SK-N-SH (cell line): ENCODE results near the gene EXOC7. TPM values are rescaled to one million over a fixed set of nuclear protein-coding genes. Genes with fewer than 3 reads are reported as not detected.
A peak's percentile ranks its signal among the peaks of the same experiment; 100 is the strongest.

Experiments used
- CTCF ChIA-PET: fragments of 300-600, 350-600 bp; formaldehyde crosslinking; extraction: SDS; loops from one replicate; lab custom pipeline; 2021; lab: Yijun Ruan, JAX
- POLR2A ChIA-PET: fragments of 350-600 bp; sonication (Branson Sonifier 250); formaldehyde crosslinking; extraction: SDS; loops from one replicate; lab custom pipeline; 2020; ENCODE audit warnings: antibody characterized with exemption, inconsistent platforms; lab: Yijun Ruan, JAX
- DNase-seq: peaks from one replicate; pipeline ENCODE4 v3.0.0; 2012
- H2AFZ ChIP-seq: fragments of 200-600 bp; sonication (generic); 2 replicates; pipeline ENCODE4 v1.8.1; 2016; ENCODE audit warnings: antibody characterized with exemption, mild to moderate bottlenecking, low read depth
- H3F3A ChIP-seq: fragments of 200-600 bp; sonication (generic); replicated peaks from 2 replicates; pipeline ENCODE3; 2016; ENCODE audit warnings: antibody characterized with exemption, mild to moderate bottlenecking; ENCODE audit not compliant: insufficient read depth
- H3K27ac ChIP-seq, 2 experiments: fragments of 200-500 bp in 1 of 2; fragments of 200-600 bp in 1 of 2; sonication (Bioruptor generic) in 1 of 2; sonication (generic), shearing (Covaris generic) in 1 of 2; 2 replicates each; pipeline versions ENCODE4 v1.5.1 to v1.6.1; 2014 to 2016; ENCODE audit warnings: low read depth in 2 of 2, inconsistent platforms in 1 of 2, low read length in 1 of 2, mild to moderate bottlenecking in 1 of 2, mixed read lengths in 1 of 2
- H3K27me3 ChIP-seq: fragments of 200-600 bp; sonication (generic), shearing (Covaris generic); 2 replicates; pipeline ENCODE4 v1.6.1; 2016; ENCODE audit warnings: mixed run types; ENCODE audit not compliant: insufficient read depth
- H3K36me3 ChIP-seq, 2 experiments: fragments of 200-500 bp in 1 of 2; fragments of 200-600 bp in 1 of 2; sonication (Bioruptor generic) in 1 of 2; sonication (generic) in 1 of 2; replicated peaks in 1 of 2; 2 replicates each; pipeline versions ENCODE3 to v1.5.1; 2014 to 2016; ENCODE audit warnings: low read length in 1 of 2, mild to moderate bottlenecking in 1 of 2; ENCODE audit not compliant: insufficient read depth in 2 of 2, control insufficient read depth in 1 of 2
- H3K4me1 ChIP-seq, 2 experiments: fragments of 200-500 bp in 1 of 2; fragments of 200-600 bp in 1 of 2; sonication (Bioruptor generic) in 1 of 2; sonication (generic), shearing (Covaris generic) in 1 of 2; 2 replicates each; pipeline versions ENCODE4 v1.5.1 to v1.6.1; 2014 to 2016; ENCODE audit warnings: low read depth in 1 of 2, low read length in 1 of 2, mixed run types in 1 of 2; ENCODE audit not compliant: insufficient read depth in 2 of 2, control insufficient read depth in 1 of 2
- H3K4me2 ChIP-seq: fragments of 200-600 bp; sonication (generic), shearing (Covaris generic); 2 replicates; pipeline ENCODE4 v1.6.1; 2017; ENCODE audit warnings: mixed run types
- H3K4me3 ChIP-seq, 2 experiments: fragments of 200-500 bp in 1 of 2; fragments of 200-600 bp in 1 of 2; sonication (Bioruptor generic) in 1 of 2; sonication (generic), shearing (Covaris generic) in 1 of 2; 2 replicates each; pipeline versions ENCODE4 v1.5.1 to v1.8.1; 2014 to 2016; ENCODE audit warnings: low read depth in 2 of 2, inconsistent platforms in 1 of 2, low read length in 1 of 2, mild to moderate bottlenecking in 1 of 2, mixed read lengths in 1 of 2, moderate library complexity in 1 of 2
- H3K79me2 ChIP-seq: fragments of 200-600 bp; sonication (generic); 2 replicates; pipeline ENCODE4 v1.8.1; 2017; ENCODE audit warnings: mild to moderate bottlenecking; ENCODE audit not compliant: insufficient read depth
- H3K9ac ChIP-seq: fragments of 200-600 bp; sonication (generic); 2 replicates; pipeline ENCODE4 v1.6.1; 2017; ENCODE audit warnings: mixed run types
- H3K9me2 ChIP-seq: fragments of 200-600 bp; sonication (generic); 2 replicates; pipeline ENCODE4 v1.6.1; 2017; ENCODE audit warnings: mixed run types
- H3K9me3 ChIP-seq: fragments of 200-600 bp; sonication (generic); 2 replicates; pipeline ENCODE4 v1.6.1; 2017; ENCODE audit warnings: mixed run types, mild to moderate bottlenecking, moderate library complexity
- H4K20me1 ChIP-seq: fragments of 200-600 bp; sonication (generic); 2 replicates; pipeline ENCODE4 v1.6.1; 2017; ENCODE audit warnings: mild to moderate bottlenecking, mixed run types; ENCODE audit not compliant: insufficient read depth
- CHD2 ChIP-seq: fragments of 150-350 bp; IDR thresholded peaks from 2 replicates; pipeline ENCODE4 v1.6.1; 2018; ENCODE audit warnings: low read length; ENCODE audit not compliant: partially characterized antibody
- CTCF ChIP-seq: fragments of 200-600 bp; sonication (generic); IDR thresholded peaks from 2 replicates; pipeline ENCODE4 v1.6.1; 2017; ENCODE audit warnings: antibody characterized with exemption, mild to moderate bottlenecking, moderate library complexity
- EP300 ChIP-seq, 2 experiments: IDR thresholded peaks; 2 replicates each; pipeline versions ENCODE4 v1.4.0 to v1.6.1; 2012; ENCODE audit warnings: borderline replicate concordance in 1 of 2, low read depth in 1 of 2, low read length in 1 of 2
- EZH2phosphoT487 ChIP-seq: fragments of 200-600 bp; sonication (generic); IDR thresholded peaks from 2 replicates; pipeline ENCODE4 v1.6.1; 2017; ENCODE audit warnings: low read depth, mixed run types, mild to moderate bottlenecking, antibody characterized with exemption, moderate library complexity, borderline replicate concordance
- FOXJ3 ChIP-seq: sonication (generic); formaldehyde crosslinking; IDR thresholded peaks from 2 replicates; pipeline ENCODE4 v1.5.1; 2020; ENCODE audit warnings: mild to moderate bottlenecking, missing genetic modification reagents
- FOXM1 ChIP-seq: IDR thresholded peaks from 2 replicates; pipeline ENCODE4 v1.4.0; 2012; ENCODE audit warnings: low read depth, mild to moderate bottlenecking
- RAD21 ChIP-seq: IDR thresholded peaks from 2 replicates; pipeline ENCODE4 v1.6.1; 2012; ENCODE audit warnings: mild to moderate bottlenecking, low read length
- SMC3 ChIP-seq: IDR thresholded peaks from 2 replicates; pipeline ENCODE4 v1.6.1; 2012; ENCODE audit warnings: low read depth, low read length, improper control_type of control experiment
- USF1 ChIP-seq: IDR thresholded peaks from 2 replicates; pipeline ENCODE4 v1.4.0; 2012; ENCODE audit warnings: low read depth, borderline replicate concordance
- USF2 ChIP-seq: fragments of 150-350 bp; IDR thresholded peaks from 2 replicates; pipeline ENCODE4 v1.6.1; 2017; ENCODE audit warnings: antibody characterized with exemption, low read length, low read depth, borderline replicate concordance
- YY1 ChIP-seq: IDR thresholded peaks from 2 replicates; pipeline ENCODE4 v1.4.0; 2012; ENCODE audit warnings: low read depth, mild to moderate bottlenecking
- ZBTB33 ChIP-seq: IDR thresholded peaks from 2 replicates; pipeline ENCODE4 v1.4.0; 2012; ENCODE audit warnings: low read depth, borderline replicate concordance
- WGBS: methylation state at CpG from one replicate; pipeline ENCODE4 v1.1.6; 2017; ENCODE audit warnings: low lambda C conversion rate; 5-methylcytosine and 5-hydroxymethylcytosine counted together
- polyA plus RNA-seq, 3 experiments: library from polyadenylated mRNA; depleted of rRNA; stranded (reverse); fragments of >200 nt; gene quantifications; 2 replicates each; pipeline ENCODE4 v1.2.3, GENCODE V29; 2012

EXOC7 gene
- polyA plus RNA-seq, 1 of the 3 experiments (the other 2 are of a cell fraction) = 129 TPM

- Histone ChIP-seq H3K36me3 (peaks cover 0 to 3% of the 10 kb centered on the region in 2 experiments), H2AFZ (no peak overlapping the region), H3K4me3 (no peak overlapping the region), H3K4me2 (no peak overlapping the region), H3K27ac (no peak overlapping the region), H3K9me2 (no peaks in the 10 kb centered on the region), H4K20me1 (no peaks in the 10 kb centered on the region), H3K9ac (no peak overlapping the region), H3K27me3 (no peaks in the 10 kb centered on the region; the same call in 1 of the 2 replicates), H3K9me3 (no peaks in the 10 kb centered on the region), H3K4me1 (peaks cover 3 to 11% of the 10 kb centered on the region in 2 experiments; a peak in 2 of 4 replicates), H3F3A (peaks cover 12% of the 10 kb centered on the region), H3K79me2 (peaks cover 11% of the 10 kb centered on the region)
- CTCF ChIA-PET = interaction anchor here (0.5 to 7.3 kb wide), 20 partner anchors 10 to 180 kb away, joined by 3 to 53 read pairs (median 3); partner anchors contain the start of gene CDK3
- peak; percentile 38 for DNase-seq
- 80% methylated on average over 6 of the region's 6 CpGs for WGBS
- POLR2A ChIA-PET = no interaction called here
- TF ChIP-seq SMC3 (no peak), EZH2phosphoT487 (no peak), YY1 (no peak), CTCF (peak; percentile 55), USF2 (no peak), RAD21 (peak; percentile 33; the same call in 1 of the 2 replicates), EP300 (IDR thresholded peaks at IDR 0.05; ENCODE audit: borderline replicate concordance in 1 of 2, low read depth in 1 of 2, low read length in 1 of 2) (no peak), USF1 (no peak), ZBTB33 (no peak), CHD2 (no peak), FOXM1 (no peak), FOXJ3 (no peak)
Measured at GRCh38 chr17:76107509-76107908, 3.9 kb upstream of the EXOC7 start.
